ENCODE results near the gene TCOF1.

The TCOF1 gene

GRCh38 chr5:150323092-150323491, 34.4 kb upstream of the TCOF1 start:
- no peak for DNase-seq (ENCODE audit: low read depth)

GRCh38 chr5:150323819-150324218, 33.7 kb upstream of the TCOF1 start:
- DNase-seq (ENCODE audit: low read depth), result no peak

- DNase-seq (ENCODE audit: low read depth), result no peak
These were observed 32.1 kb upstream of the TCOF1 start for GRCh38 chr5:150325426-150325825.

GRCh38 chr5:150326707-150327106, 30.8 kb upstream of the TCOF1 start:
- no peak for DNase-seq (ENCODE audit: low read depth)

DNA sequence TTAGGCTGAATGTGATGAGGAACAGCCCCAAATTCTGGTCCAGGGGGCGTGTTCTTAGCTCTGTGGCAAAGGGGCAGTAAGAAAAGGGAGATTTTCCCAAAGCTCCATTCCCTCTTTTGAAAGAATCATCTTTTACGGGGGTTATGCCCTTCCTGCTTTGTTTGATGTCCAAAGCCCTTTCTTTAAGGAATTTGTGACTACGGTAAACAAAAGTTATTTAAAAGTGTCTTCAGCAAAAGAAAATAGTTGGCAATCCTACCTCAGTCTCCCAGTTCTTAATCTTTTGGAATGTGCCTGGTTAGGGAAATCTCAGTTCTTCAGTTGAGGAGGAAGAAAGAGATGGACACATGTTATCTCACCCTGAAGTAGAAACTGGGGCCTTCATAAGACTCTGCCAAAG, 30.4 kb upstream of the TCOF1 start:
- no peak for DNase-seq (ENCODE audit: low read depth)

DNA sequence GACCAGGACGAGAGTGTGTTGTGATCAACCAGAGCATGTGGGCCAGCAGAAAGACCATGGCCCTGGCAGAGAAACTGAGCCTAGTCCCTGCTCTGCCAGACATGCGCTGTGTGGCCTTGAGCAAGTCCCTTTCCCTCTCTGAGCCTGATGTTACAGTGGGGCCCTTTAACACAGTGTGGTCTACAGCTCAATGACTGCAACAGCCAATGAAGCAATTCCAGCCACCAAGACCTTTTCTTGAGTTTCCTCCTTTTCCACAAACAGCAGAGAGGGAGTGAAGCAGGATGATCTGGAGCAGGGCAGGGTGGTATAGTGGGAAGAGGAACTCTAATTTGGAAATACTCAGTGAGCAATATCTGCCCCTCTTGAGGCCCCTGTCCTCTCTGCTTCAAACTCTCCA, 29.0 kb upstream of the TCOF1 start:
- DNase-seq (ENCODE audit: low read depth), result no peak

DNA sequence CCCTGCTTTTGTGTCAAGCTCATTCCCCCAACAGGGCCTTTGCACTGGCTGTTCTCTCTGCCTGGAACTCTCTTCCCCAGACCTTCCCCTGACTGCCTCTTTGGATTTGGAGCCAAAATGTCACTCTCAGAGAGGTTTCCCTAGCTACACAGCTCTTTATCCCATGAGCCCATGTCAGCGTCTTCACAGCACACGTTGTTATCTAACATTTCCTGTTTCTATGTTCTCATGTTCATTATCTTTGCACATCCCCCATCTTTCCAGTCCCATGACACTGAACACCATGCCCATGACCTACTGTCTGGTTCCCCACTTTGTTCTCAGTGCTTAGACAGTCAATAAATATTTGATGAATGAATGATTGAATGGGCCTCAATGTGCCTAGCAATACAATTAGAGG, 28.5 kb upstream of the TCOF1 start:
- DNase-seq (ENCODE audit: low read depth), result no peak

DNA sequence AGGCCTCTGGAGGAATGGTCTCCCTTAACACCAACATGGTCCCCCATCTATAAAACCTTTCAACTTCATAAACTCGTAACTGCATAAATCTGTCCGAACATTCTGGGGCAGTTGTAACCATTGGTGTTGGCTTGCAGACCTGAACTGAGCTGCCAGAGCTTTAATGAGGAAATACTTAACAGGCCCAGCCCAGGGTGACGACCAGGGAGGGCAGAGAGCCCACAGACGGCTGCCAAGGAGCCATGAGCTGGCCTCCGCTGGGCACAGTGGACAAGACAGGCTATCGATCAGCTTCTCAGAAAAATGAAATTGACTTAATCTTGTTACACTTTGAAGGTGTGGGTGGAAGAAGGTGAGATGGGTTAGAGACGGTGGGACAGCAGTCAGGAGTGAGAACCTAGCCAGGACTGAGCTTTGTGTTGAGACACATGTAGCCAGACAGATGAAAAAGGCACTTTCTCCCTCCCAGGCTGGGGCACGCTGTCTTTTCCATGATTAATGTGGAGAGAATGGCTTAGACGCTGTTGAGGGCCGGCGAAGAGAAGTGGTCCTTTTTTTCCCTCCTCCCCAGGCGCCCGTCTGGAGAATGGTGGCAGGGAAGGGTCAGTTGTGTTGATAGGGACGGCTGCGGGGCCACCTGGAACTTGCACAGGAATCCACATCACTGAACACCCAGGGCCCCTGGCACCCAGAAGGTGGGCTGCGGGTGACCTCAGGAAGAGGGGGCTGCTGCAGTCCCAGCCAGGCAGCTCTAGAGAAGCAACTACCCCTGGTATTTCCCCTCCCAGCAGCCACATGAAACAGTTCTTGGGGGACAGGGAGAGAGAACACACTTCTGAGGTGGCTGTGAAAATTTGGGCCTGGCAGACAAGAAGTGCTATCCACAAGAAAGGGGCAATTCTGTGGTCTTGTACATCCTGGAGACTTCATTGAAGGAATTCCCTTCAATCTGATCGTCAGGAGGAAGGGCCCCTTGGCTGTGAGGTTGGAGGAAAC, 27.3 kb upstream of the TCOF1 start:
- DNase-seq (ENCODE audit: low read depth), result no peak

- DNase-seq (ENCODE audit: low read depth), result no peak
These were observed 24.1 kb upstream of the TCOF1 start for GRCh38 chr5:150333400-150333799.

- no peak for DNase-seq (ENCODE audit: low read depth)
These were observed 21.7 kb upstream of the TCOF1 start for GRCh38 chr5:150335778-150336177.

- no peak for DNase-seq (ENCODE audit: low read depth)
These were observed 19.0 kb upstream of the TCOF1 start for GRCh38 chr5:150338546-150338945.

DNA sequence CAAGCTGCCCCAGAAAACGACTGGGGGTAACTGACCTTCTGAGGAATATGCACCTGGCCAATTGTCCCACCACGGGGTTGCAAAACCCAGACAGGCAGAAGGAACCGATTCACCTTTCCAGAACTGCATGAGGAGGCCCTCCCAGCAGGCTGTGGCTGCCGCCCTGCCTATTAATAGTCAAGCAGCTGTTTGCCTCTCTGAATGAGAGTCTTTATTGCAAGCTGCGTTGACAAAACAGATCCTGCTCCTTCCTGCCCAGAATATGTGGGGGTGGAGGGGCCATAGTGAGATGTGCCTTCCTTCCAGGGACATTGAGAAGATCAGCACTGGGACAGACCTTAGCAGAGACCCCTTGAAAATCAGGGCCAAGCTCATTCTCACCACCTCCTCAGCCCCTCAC, 18.3 kb upstream of the TCOF1 start:
- DNase-seq (ENCODE audit: low read depth), result no peak

DNA sequence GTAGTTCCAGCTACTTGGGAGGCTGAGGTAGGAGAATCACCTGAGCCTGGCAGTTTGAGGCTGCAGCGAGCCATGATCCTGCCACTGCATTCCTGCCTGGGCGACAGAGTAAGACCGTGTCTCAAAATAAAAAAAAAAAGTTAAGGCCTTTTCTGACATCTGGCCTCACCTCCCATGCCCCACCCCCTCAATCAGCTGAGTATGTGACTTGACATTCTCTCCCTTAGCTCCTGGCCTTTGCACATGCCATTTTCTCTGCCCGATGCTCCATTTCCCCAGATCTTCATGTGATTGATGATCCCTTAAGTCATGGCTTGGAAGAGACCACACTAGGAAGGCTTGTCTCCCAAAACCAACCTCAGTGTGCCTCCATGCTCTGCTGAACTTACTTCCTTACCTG, 17.7 kb upstream of the TCOF1 start:
- no peak for DNase-seq (ENCODE audit: low read depth)

GRCh38 chr5:150340614-150341255, 16.8 kb upstream of the TCOF1 start:
- DNase-seq (ENCODE audit: low read depth), result no peak

- no peak for DNase-seq (ENCODE audit: low read depth)
These were observed 16.2 kb upstream of the TCOF1 start for GRCh38 chr5:150341331-150341730.

- DNase-seq (ENCODE audit: low read depth), result no peak
These were observed 15.5 kb upstream of the TCOF1 start for GRCh38 chr5:150341989-150342388.

GRCh38 chr5:150342583-150342982, 14.9 kb upstream of the TCOF1 start:
- no peak for DNase-seq (ENCODE audit: low read depth)

GRCh38 chr5:150343994-150344631, 13.4 kb upstream of the TCOF1 start:
- no peak for DNase-seq (ENCODE audit: low read depth)

GRCh38 chr5:150345716-150346115, 11.8 kb upstream of the TCOF1 start:
- no peak for DNase-seq (ENCODE audit: low read depth)

- no peak for DNase-seq (ENCODE audit: low read depth)
These were observed 10.9 kb upstream of the TCOF1 start for GRCh38 chr5:150346592-150346991.

DNA sequence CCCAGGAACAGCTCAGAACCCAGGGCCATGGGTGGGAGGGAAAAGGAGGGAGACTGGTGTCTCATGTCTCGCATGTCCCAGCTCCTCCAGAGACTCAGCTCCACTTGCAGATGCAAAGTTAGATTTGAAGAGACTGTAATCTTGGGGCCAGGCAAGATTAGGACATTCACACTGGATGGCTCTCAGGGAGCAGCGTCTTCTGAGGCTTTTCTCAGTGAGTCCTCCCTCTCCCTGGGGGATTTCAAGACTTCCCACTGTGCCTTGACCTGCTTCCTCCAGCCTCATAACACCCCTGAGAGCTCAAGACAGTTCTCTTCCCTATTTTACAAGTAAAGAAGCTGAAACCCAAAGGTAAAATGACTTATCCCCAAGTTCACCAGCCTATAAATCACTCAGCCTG, 10.5 kb upstream of the TCOF1 start:
- DNase-seq (ENCODE audit: low read depth), result no peak

GRCh38 chr5:150347451-150347850, 10.0 kb upstream of the TCOF1 start:
- no peak for DNase-seq (ENCODE audit: low read depth)

DNA sequence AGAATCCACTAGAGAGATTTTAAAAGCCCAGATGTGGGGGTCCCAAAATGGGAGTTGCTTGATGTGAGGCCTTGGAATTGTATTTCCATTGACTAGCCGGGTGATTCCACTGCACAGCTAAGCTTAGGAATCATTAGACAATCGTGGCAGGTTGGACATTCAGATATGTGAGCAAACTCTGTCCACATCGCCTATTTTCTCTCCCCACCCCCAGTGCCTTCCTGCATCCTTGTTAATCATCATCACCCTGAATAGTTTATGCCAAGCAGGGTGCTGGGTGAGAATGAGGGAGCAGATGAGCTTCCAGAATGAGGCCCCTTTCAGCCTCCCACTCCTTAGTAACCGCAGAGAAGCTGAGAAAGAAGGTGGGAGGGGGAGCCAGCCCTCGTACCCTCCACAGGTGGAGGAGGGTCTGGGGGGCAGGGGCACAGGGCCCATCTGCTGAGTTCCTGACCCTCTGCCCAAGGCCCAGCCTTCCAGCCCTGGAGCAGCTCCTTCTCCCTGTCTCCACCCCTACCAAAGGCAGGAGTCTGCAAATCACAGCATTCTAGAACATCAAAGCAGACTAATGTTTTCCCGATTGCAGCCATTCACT, 7.7 kb upstream of the TCOF1 start:
- no peak for DNase-seq (ENCODE audit: low read depth)

Measured in HS-5 (cell line).